ENCODE data around the gene PHEX. TPM values are rescaled to one million over a fixed set of nuclear protein-coding genes. Genes with fewer than 3 reads are reported as not detected.

PHEX gene
- total RNA-seq, result 0.48 and 0.71 TPM in 2 replicates
- long read RNA-seq, partial matches to known transcripts, result 1 of 4 reads
- long read RNA-seq, other reads (novel, unspliced or antisense), result 3 of 4 reads

- H3K4me3 Mint-ChIP-seq (ENCODE audit: low read depth), result no peak within 1 kb of the TSS
- no peaks in the 10 kb centered on the region for H3K27me3 Mint-ChIP-seq
- H3K36me3 Mint-ChIP-seq (ENCODE audit: insufficient read depth), result no peaks in the 10 kb centered on the region
- no peak for DNase-seq (ENCODE audit: low spot score, unreplicated experiment)
- no peaks in the 10 kb centered on the region for H3K9me3 Mint-ChIP-seq (ENCODE audit: low read depth)
- no peaks in the 10 kb centered on the region for H3K4me1 Mint-ChIP-seq (ENCODE audit: low read depth)
- H3K27ac Mint-ChIP-seq, result no peak within 1 kb of the TSS
- TF ChIP-seq CTCF (IDR thresholded peaks at IDR 0.05; ENCODE audit: unreplicated experiment), result no peak
Measured at GRCh38 chrX:22032084-22032483, at the start of gene PHEX. Gene PHEX, plus strand, starts transcription at chrX:22032325. Its CDS starts 681 bp downstream, at chrX:22033006.

DNA sequence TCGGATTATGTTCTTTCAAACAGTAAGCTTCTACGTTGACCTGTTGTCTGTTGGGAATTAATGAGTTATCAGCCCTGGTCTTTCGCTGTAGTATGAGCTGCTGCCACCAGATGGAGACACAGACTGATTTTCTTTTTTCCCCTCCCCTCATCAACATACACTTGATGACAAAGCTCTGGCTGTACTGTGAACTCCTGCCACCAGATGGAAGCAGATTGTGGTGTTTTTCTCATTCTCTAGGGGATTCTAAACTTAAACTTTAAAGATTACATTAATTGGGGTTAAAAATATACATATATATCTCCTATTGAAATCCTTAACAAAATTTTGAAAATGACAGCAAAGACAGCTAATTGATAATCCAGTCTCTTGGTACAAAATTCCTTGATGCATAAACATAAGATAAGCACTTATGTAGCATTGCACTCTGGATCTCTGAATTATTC is 46.8 kb upstream of the PHEX start:
- peak; percentile 62 for DNase-seq (ENCODE audit: low spot score, unreplicated experiment)
- H3K4me1 Mint-ChIP-seq (ENCODE audit: low read depth), result peaks cover 2% of the 10 kb centered on the region
- H3K9me3 Mint-ChIP-seq (ENCODE audit: low read depth), result no peaks in the 10 kb centered on the region
- H3K36me3 Mint-ChIP-seq (ENCODE audit: insufficient read depth), result peaks cover 30% of the 10 kb centered on the region
- no peak overlapping the region for H3K4me3 Mint-ChIP-seq (ENCODE audit: low read depth)
- peak overlapping the region; percentile 59 for H3K27ac Mint-ChIP-seq
- peak; percentile 99 for TF ChIP-seq CTCF (IDR thresholded peaks at IDR 0.05; ENCODE audit: unreplicated experiment)
- no peaks in the 10 kb centered on the region for H3K27me3 Mint-ChIP-seq

DNA sequence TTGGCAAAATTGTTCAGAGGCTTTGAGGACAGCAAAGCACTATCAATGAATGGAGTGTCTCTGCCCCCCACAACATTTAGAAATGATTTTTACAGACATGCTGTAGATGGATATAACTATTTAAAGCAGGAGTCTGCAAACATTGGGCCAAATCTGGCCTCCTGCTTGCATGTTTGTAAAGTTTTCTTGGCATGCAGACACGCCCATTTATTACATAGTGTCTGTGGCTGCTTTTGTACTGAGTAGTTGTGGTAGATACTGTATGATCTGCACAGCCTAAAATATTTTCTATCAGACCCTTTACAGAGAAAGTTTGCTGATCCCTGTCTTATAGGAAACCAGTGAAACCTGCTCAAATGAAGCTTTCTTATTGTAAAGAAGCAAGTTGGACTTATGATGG is 45.5 kb upstream of the PHEX start:
- H3K36me3 Mint-ChIP-seq (ENCODE audit: insufficient read depth), result peaks cover 34% of the 10 kb centered on the region

DNA sequence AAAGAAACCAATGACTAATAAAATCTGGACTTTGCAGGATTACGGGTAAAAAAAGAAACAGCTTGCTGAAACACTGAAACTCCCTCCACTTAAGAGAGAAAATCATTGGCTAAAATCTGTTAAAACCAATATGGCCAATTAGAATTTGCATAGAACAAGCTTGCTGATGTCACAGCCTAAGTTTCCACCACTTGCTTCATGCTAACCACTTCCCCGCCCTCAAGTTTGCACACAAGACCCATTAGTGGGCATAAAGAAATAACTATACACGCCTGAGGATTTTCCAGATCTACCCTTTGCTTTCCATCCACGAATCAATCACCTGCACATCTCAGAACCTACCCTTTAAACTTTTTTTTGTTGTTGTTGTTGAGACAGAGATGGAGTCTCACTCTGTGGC is 42.7 kb upstream of the PHEX start:
- H3K36me3 Mint-ChIP-seq (ENCODE audit: insufficient read depth), result peaks cover 50% of the 10 kb centered on the region
- DNase-seq (ENCODE audit: low spot score, unreplicated experiment), result no peak

More for the DNA sequence above, 45.5 kb upstream of the PHEX start:
- H3K27me3 Mint-ChIP-seq, result no peaks in the 10 kb centered on the region
- DNase-seq (ENCODE audit: low spot score, unreplicated experiment), result no peak
- H3K4me3 Mint-ChIP-seq (ENCODE audit: low read depth), result no peak overlapping the region
- H3K4me1 Mint-ChIP-seq (ENCODE audit: low read depth), result peaks cover 2% of the 10 kb centered on the region
- no peak overlapping the region for H3K27ac Mint-ChIP-seq
- no peaks in the 10 kb centered on the region for H3K9me3 Mint-ChIP-seq (ENCODE audit: low read depth)
- TF ChIP-seq CTCF (IDR thresholded peaks at IDR 0.05; ENCODE audit: unreplicated experiment), result no peak

GRCh38 chrX:21990832-21991231 is 41.3 kb upstream of the PHEX start:
- Mint-ChIP-seq H3K27ac (peak overlapping the region; percentile 73), H3K27me3 (no peaks in the 10 kb centered on the region), H3K4me3 (ENCODE audit: low read depth) (no peak overlapping the region), H3K36me3 (ENCODE audit: insufficient read depth) (peaks cover 52% of the 10 kb centered on the region), H3K9me3 (ENCODE audit: low read depth) (no peaks in the 10 kb centered on the region), H3K4me1 (ENCODE audit: low read depth) (no peaks in the 10 kb centered on the region)
- no peak for DNase-seq (ENCODE audit: low spot score, unreplicated experiment)
- TF ChIP-seq CTCF (IDR thresholded peaks at IDR 0.05; ENCODE audit: unreplicated experiment), result no peak

More for the DNA sequence above, 42.7 kb upstream of the PHEX start:
- Mint-ChIP-seq H3K27ac (no peak overlapping the region), H3K4me3 (ENCODE audit: low read depth) (no peak overlapping the region), H3K4me1 (ENCODE audit: low read depth) (peaks cover 2% of the 10 kb centered on the region), H3K9me3 (ENCODE audit: low read depth) (no peaks in the 10 kb centered on the region), H3K27me3 (no peaks in the 10 kb centered on the region)
- no peak for TF ChIP-seq CTCF (IDR thresholded peaks at IDR 0.05; ENCODE audit: unreplicated experiment)
